Fibroblast of pulmonary artery (primary cell): ENCODE results near the gene CRYBG1.
A peak's percentile ranks its signal among the peaks of the same experiment; 100 is the strongest.

Source experiments
- DNase-seq: peaks from one replicate; pipeline ENCODE4 v3.0.0-alpha.2; 2010; ENCODE audit warnings: low read depth
- H3K4me3 ChIP-seq: replicated peaks from 2 replicates; pipeline ENCODE4 v1.5.1; 2011; ENCODE audit warnings: low read depth, mild to moderate bottlenecking, control low read depth, low read length, moderate library complexity
- CTCF ChIP-seq: IDR thresholded peaks from 2 replicates; pipeline ENCODE4 v1.5.1; 2011; ENCODE audit warnings: mild to moderate bottlenecking, control low read depth, low read length, inconsistent platforms; ENCODE audit errors: missing control alignments

CRYBG1 gene

DNA sequence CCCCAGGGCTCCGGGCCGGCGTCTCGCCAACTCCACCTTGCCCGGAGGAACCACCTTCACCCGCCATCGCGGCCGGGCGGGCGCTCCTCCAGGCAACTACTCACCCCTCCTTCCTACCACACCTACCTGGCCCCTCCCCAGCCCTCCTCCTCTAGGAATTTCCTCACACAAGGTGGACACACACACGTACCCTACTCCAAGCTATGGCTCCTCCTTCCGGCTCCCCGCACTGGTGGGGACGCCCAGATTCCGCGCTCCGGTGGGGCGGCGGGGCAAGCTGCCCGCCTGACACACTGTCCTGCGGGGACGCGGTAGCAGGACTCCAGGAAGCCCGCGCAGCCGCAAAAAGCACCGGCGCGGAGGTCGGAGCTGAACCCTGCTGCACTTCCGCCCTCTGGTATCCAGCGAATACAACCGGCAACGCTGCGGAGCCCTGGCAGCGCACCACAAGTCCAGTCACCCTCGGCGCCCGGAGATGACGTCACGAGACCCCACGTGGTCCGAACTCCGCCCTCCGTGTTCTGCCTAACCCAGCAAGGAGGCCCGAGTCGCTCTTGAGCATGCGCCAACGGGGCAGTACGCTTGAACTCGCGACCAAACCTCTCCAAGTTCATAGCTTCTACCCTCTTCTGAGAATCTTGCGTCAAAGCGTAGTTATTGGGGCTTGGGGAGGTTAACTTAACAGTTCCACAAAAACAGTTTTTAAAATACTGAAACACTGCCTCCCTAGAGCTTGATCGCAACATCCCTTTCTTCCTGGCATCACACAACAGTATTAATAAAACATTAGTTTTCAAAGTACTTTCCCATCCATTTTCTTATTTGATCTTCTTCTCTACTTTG, 35.0 kb upstream of the CRYBG1 start, which contains the start of gene ATG5:
ATG5 (minus strand) TSS at position 425 of the 843 bp plus-strand sequence. CDS start 9,552 bp downstream, outside the sequence.
- TF ChIP-seq CTCF = no peak
- H3K4me3 ChIP-seq = peak within 1 kb of the TSS; percentile 99
- DNase-seq = peak; percentile 99

DNA sequence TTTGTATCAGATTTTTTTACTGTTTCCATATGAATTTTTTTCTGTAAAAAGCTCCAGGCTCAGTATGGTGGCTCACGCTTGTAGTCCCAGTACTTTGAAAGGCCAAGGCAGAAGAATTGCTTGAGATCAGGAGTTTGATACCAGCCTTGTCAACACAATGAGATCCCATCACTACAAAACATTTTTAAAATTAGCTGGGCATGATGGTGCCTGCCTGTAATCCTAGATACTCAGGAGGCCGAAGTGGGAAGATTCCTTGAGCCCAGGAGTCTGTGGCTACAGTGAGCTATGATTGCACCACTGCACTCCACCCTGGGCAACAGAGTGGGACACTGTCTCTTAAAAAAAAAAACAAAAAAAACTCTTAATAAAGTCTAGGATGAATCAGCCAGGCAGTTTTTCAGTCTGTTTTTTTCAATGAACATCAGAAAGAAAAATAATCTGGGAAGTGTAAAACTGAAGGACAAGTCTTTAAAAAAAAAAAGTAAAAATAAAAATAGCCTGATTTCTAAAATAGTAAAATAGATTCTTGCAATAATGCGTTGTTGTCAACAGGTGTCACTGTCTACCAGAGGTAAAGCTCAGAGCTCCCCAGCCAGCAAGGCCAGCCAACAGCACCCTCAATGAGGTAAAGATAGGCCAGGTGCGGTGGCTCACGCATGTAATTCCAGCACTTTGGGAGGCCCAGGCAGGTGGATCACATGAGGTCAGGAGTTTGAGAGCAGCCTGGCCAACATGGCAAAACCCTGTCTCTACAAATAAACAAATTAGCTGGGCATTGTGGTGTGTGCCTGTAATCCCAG, 25.7 kb upstream of the CRYBG1 start:
- TF ChIP-seq CTCF = peak; percentile 63
- H3K4me3 ChIP-seq = no peak overlapping the region
- peak; percentile 61 for DNase-seq

GRCh38 chr6:106339334-106340029, 21.0 kb upstream of the CRYBG1 start:
- no peak overlapping the region for H3K4me3 ChIP-seq
- peak; percentile 88 for TF ChIP-seq CTCF
- peak; percentile 71 for DNase-seq

DNA sequence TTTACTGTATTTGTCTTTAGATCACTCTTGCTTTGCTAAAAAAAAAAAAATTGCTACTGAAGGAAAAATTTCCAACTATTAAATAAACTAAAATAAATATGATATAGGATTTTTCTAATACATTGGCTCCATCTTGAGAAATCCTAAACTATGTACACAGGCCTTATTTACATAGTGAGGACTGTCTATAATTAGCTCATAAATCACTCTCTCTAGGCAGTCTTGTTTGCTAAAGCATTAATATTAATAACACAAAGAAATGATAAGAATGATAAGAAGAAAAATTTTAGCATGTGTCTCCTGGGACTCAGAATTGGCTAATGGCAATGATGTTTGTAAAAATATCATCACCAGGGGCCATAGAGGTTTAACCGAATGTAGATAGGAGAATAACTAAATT, 13.3 kb upstream of the CRYBG1 start:
- H3K4me3 ChIP-seq = no peak overlapping the region
- DNase-seq = no peak
- TF ChIP-seq CTCF = no peak

- no peak overlapping the region for H3K4me3 ChIP-seq
- TF ChIP-seq CTCF = no peak
- DNase-seq = no peak
Observed at GRCh38 chr6:106356378-106356777, 4.1 kb upstream of the CRYBG1 start.

GRCh38 chr6:106359959-106360409, 533 bp upstream of the CRYBG1 start:
- TF ChIP-seq CTCF = no peak
- no peak for DNase-seq
- H3K4me3 ChIP-seq = peak overlapping the region; percentile 39
